Amygdala (tissue), 56 donors: ENCODE data around the gene SAMD14.
A peak's percentile ranks its signal among the peaks of the same experiment; 100 is the strongest.

ENCODE experiments used
- DNase-seq, 56 donors: peaks; one replicate each; lab custom pipeline; 2025; lab: John Stamatoyannopoulos, UW

SAMD14 gene

GRCh38 chr17:50129728-50130558 lies at the start of gene SAMD14:
Gene SAMD14 (minus strand): TSS chr17:50130160. CDS start chr17:50124959, 5,201 bp downstream.
- DNase-seq: peak in 10 of 56 donors; percentile 20 to 54 (median 32)

- peak in 36 of 56 donors; percentile 7 to 79 (median 43) for DNase-seq
Measured at GRCh38 chr17:50177983-50178834, 48.2 kb upstream of the SAMD14 start.

DNA sequence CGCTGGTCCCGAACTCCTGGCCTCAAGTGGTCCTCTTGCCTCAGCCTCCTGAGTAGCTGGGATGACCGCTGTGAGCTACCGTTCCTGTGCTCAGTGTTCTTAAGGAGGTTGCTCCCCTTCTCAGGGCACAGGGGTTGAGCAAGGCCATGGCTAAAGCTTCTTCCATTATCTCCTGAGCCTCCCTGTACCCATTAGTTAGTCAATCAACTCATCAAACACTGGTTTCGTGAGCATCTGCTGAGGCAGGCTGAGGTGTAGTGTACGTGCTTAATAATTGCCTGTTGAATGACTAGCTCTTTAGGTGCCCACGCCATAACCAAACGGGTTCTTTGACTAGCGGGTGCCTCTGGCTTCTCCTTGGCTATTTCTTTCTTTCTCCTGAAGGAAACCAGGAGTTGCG lies 47.5 kb upstream of the SAMD14 start:
- no peak for DNase-seq

DNA sequence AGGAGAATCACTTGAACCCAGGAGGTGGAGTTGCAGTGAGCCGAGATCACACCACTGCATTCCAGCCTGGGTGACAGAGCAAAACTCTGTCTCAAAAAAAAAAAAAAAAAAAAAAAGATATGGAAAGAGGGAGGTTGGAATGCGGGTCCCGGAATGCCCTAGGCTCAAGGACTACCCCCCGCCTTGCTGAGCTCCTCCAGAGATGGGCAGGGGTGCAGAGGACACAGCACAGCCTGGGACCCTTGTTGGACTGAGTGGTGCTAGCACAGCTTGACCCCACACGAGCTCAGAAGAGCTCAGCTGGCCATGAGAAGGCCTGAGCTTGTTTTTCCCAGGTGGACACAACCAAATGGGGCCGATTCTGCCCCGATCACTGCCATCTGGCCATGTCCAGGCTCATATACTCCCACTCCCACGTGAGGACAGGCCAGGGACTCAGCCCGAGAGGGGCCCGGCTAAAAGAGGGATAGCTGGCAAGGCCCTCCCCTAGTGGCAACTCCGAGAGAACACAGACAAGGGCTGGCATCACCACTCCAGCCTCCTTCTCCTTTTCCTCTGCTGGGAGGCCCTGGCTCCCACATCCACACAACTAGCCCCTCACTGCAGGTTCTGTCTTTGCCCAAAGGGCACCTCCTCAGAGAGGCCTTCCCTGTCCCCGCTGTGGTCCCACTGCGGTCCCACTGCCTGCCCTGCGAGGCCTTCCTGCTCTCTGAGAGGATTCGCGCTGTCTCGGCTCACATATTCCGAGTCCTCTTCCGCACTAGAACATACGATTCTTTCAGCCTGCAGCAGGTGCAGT lies 46.8 kb upstream of the SAMD14 start:
- DNase-seq: no peak

GRCh38 chr17:50175035-50175807 lies 45.3 kb upstream of the SAMD14 start:
- DNase-seq: no peak

- no peak for DNase-seq
Measured at GRCh38 chr17:50174444-50174843, 44.5 kb upstream of the SAMD14 start.

DNA sequence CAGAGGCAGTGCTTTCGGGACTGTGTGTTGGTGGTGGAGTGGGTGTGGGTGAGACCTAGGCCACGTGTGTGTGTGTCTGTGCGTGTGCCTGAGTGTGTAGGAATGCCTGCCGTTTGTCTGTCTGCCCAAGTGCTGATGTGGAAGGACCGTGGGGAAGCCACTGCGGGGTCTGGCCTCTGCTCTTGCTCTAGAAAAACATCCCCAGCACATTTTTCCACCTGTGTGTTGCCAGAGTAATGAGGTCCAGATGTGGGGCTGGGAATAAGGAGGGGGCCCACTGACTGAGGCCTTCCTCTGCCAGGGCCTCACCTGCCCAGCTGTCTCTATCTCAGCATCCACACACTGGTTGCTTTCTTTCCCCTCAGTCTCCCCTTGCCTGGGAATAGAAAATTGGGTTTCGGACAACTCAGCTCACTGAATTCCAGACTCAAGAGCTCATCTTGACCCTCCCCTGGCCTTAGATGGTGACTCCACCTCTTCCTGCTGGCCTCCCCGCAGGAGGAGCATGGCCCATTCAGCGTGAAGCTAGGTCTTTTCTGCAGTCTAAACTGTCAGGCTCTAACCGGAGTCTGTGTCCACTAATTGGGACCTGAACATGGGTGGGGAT lies 43.5 kb upstream of the SAMD14 start:
- DNase-seq: no peak

DNA sequence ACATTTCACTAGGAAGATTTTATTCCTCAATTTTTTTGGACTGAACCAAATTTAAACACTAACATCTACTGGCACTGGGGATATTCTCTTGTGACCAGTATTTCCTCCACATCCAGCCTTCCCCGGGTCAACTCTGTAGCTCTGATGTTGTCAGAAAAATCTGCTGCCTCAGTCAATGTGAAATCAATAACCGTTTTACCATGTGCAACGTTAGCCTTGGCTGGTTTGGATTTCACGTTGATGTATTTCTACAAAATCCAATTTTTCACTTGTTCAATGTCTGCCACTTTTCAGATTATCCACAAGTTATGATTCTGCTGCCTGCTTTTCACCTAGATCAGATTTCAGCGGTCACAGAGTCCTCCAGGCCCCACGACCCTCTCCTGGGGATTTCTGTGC lies 43.0 kb upstream of the SAMD14 start:
- DNase-seq: no peak

DNA sequence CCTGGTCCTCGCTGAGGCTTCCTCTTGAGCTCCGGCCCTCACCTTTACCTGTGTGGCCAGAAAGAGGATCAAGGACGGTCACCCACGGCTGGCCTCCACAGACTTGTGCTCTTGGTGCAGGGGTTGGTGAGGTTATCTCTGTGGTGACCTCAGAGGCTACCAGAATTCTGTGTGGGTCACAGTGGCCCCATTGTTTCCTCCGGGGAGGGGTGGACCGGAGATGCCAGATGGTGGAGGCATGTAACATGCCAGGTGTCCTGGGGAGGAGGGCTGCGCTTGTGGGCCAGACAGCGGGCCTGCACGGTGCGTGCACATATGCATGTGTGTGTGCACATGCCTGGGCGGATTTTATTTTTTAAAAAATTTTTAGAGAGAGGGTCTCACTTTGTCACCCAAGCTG lies 42.2 kb upstream of the SAMD14 start:
- no peak for DNase-seq

DNA sequence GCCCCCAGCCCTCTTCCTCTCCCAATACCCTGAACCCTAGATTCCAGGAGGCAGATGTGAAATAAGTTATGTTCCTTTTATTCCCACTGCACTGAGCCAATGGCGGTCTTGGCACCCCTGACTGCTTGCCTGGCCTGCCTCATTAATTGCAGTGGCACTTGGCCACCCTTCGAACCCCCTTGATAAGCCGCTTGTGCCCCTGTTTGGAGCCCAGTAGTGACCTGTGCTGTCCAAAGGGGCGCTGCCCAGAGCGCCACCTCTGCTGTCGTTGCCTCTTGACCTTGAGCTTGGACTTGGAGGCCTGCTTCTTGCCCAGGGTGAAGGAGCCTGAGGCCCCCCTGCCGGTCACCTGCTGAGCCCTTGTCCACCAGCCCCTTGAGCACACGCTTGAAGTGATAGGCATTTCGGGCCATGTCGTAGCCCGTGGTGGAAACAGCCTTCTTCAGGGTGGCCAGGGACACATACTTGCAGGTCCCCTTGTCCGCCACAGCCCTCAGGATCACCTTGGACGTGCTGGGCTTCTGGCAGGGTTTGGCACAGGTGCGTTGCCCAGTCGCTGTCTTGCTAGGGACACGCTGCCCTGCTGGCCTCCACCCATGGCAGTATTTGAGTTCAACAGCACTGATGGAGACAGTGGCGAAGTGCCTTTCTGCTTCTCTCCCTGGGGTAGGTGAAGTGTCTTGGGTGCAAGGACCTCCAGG lies 41.6 kb upstream of the SAMD14 start:
- no peak for DNase-seq

DNA sequence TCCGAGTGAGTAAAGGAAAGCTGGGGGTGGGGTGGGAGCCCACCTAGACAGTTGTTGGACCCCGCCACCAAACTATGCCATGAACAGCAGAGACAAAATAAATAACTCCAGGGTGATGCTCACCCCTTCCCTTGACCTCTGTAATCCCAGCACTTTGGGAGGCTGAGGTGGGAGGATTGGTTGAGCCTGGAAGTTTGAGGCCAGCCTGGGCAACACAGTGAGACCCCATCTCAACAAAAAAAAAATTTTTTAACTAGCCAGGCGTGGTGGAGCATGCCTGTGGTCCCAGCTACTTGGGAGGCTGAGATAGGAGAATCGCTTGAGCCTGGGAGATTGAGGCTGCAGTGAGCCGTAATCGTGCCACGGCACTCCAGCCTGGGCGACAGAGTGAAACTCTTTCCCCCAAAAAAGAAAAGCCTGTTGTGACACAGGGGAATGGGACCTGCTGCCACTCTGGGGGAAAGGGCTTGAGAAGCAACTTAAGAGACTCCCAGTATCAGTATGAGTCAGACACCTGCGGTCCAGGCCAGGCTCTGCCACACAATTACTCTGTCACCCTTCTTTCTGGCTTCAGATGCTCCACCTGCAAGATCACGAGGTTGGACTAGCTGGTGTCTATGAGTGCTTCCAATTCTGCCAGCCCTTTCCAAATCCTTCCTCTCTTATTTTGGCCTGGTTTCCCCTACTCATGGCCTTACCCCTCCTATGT lies 40.9 kb upstream of the SAMD14 start:
- no peak for DNase-seq

GRCh38 chr17:50169881-50170459 lies 40.0 kb upstream of the SAMD14 start:
- no peak for DNase-seq

- DNase-seq: peak in 19 of 56 donors; percentile 6 to 48 (median 22)
Measured at GRCh38 chr17:50169121-50169764, 39.3 kb upstream of the SAMD14 start.

- DNase-seq: no peak
Measured at GRCh38 chr17:50168319-50168718, 38.4 kb upstream of the SAMD14 start.

GRCh38 chr17:50167371-50167770 lies 37.4 kb upstream of the SAMD14 start:
- no peak for DNase-seq

GRCh38 chr17:50166518-50167181 lies 36.7 kb upstream of the SAMD14 start:
- no peak for DNase-seq
